Adrenal gland (tissue), 12 donors: ENCODE measurements around the gene RPN1. TPM values are rescaled to one million over a fixed set of nuclear protein-coding genes. Genes with fewer than 3 reads are reported as not detected.

ENCODE experiments used
- DNase-seq, 7 donors: peaks; one replicate each; pipeline ENCODE4 v3.0.0-alpha.2; 2019 to 2020
- H3K27ac ChIP-seq, 5 donors: fragments of 200-600 bp; sonication (generic) in 4 of 5; 1 replicate in 3 of 5; 2 replicates in 2 of 5; pipeline versions ENCODE4 v1.5.1 to v1.8.0; 2016 to 2020; ENCODE audit warnings: mild to moderate bottlenecking in 1 of 5
- H3K27me3 ChIP-seq: fragments of 200-600 bp; 2 replicates; pipeline ENCODE4 v1.8.0; 2021
- H3K36me3 ChIP-seq, 2 donors: fragments of 200-600 bp; replicated peaks in 1 of 2; 1 replicate in 1 of 2; 2 replicates in 1 of 2; pipeline versions ENCODE4 v1.5.1 to v1.8.0; 2018 to 2022
- H3K4me1 ChIP-seq, 2 donors: fragments of 200-600 bp; replicated peaks in 1 of 2; 1 replicate in 1 of 2; 2 replicates in 1 of 2; pipeline versions ENCODE4 v1.5.1 to v1.8.0; 2018 to 2021
- H3K4me3 ChIP-seq, 4 donors: fragments of 200-600 bp; sonication (generic) in 3 of 4; one replicate each; pipeline ENCODE4 v1.5.1; 2016 to 2018
- H3K9me3 ChIP-seq, 3 donors: fragments of 200-600 bp; sonication (generic) in 1 of 3; replicated peaks in 1 of 3; 1 replicate in 2 of 3; 2 replicates in 1 of 3; pipeline versions ENCODE4 v1.5.1 to v1.8.0; 2016 to 2021
- CTCF ChIP-seq, 6 experiments: fragments of 450-650 bp in 4 of 6; fragments of 200-600 bp in 2 of 6; sonication (generic) in 1 of 6; IDR thresholded peaks; 1 replicate in 5 of 6; 2 replicates in 1 of 6; pipeline versions ENCODE4 v1.5.1 to v1.8.0; 2016 to 2021; ENCODE audit warnings: antibody characterized with exemption in 6 of 6, mild to moderate bottlenecking in 2 of 6, moderate library complexity in 1 of 6
- POLR2A ChIP-seq, 2 donors: fragments of 450-650 bp; IDR thresholded peaks; one replicate each; pipeline ENCODE4 v1.6.1; 2017; ENCODE audit warnings: antibody characterized with exemption in 2 of 2, mild to moderate bottlenecking in 2 of 2, moderate library complexity in 1 of 2
- WGBS, 4 donors: extraction: QIAGEN DNeasy Blood & Tissue Kit in 2 of 4; methylation state at CpG; one replicate each; pipeline versions ENCODE4 v1.1.5 to v1.1.7; 2013 to 2017; 5-methylcytosine and 5-hydroxymethylcytosine counted together
- intact Hi-C, 2 donors: fragments of 100-400 bp; cut with DNase I; formaldehyde crosslinking; loops; one replicate each; pipeline versions ENCODE4 v1.14.1 to v1.15.0; 2022 to 2023
- polyA plus RNA-seq, 3 donors: library from polyadenylated mRNA; stranded (reverse); fragments of 200-250 nt in 2 of 3; fragments of 350-450 nt in 1 of 3; fragmentation: Illumina TruSeq in 1 of 3; extraction: RNeasy Lipid Tissue Mini Kit (QIAGEN cat#74804) in 1 of 3; gene quantifications; one replicate each; pipeline ENCODE4 v1.2.3, GENCODE V29; 2013 to 2014
- total RNA-seq, 9 donors: library from RNA; depleted of rRNA in 4 of 9; stranded (reverse); fragments of >200 nt in 4 of 9; fragments of 120-200 nt in 1 of 9; fragmentation: NEBNext Ultra II Directional in 1 of 9; extraction: Animal tissue kit (Norgen Biotek cat#: 25700) in 1 of 9; gene quantifications; one replicate each; pipeline versions ENCODE4 v1.1.0 to v1.2.4, GENCODE V29; 2013 to 2023
- donor health status: healthy with polysubstance abuse.
- donor health status: Bipolar disorder and iron deficiency.
- donor health status: DM: yes; HTN: yes; CAD: no.
- donor health status: DM: no; HTN: no; CAD: no.
- donor health status: DM: no; HTN: no; CAD: no.
- donor health status: DM: yes; HTN: yes; CAD: no.

The RPN1 gene
- total and polyA plus RNA-seq, 12 donors: 35.9 to 299 (median 227) TPM

- Histone ChIP-seq H3K4me1 (no peaks in the 10 kb centered on the region), H3K9me3 (no peaks in the 10 kb centered on the region), H3K27me3 (no peaks in the 10 kb centered on the region), H3K36me3 (no peaks in the 10 kb centered on the region), H3K4me3 (no peak overlapping the region), H3K27ac (no peak overlapping the region)
- 23 to 37% (median 26%) methylated on average over 4 to 13 of the region's 13 CpGs for WGBS, 4 donors
- DNase-seq: peak; percentile 70 to 88 (median 73)
- intact Hi-C loops: no loop called here
- TF ChIP-seq POLR2A (IDR thresholded peaks at IDR 0.05) (no peak), CTCF (IDR thresholded peaks at IDR 0.05) (peak; percentile 27 to 77 (median 64))
Measured at GRCh38 chr3:128584412-128585020, 66.1 kb downstream of the RPN1 start.

- H3K27me3 ChIP-seq: no peaks in the 10 kb centered on the region
- DNase-seq: no peak
- intact Hi-C loops: no loop called here
- no peaks in the 10 kb centered on the region for H3K36me3 ChIP-seq
- TF ChIP-seq POLR2A (IDR thresholded peaks at IDR 0.05) (no peak), CTCF (IDR thresholded peaks at IDR 0.05) (no peak)
- H3K4me1 ChIP-seq: no peaks in the 10 kb centered on the region
- H3K27ac ChIP-seq: no peak overlapping the region
- no peaks in the 10 kb centered on the region for H3K9me3 ChIP-seq
- no peak overlapping the region for H3K4me3 ChIP-seq
Measured at GRCh38 chr3:128581566-128581965, 69.1 kb downstream of the RPN1 start.

GRCh38 chr3:128579927-128580326, 70.7 kb downstream of the RPN1 start:
- Histone ChIP-seq H3K27ac (no peak overlapping the region), H3K4me3 (no peak overlapping the region), H3K36me3 (no peaks in the 10 kb centered on the region), H3K4me1 (no peaks in the 10 kb centered on the region), H3K9me3 (no peaks in the 10 kb centered on the region), H3K27me3 (peaks cover 3% of the 10 kb centered on the region)
- DNase-seq: no peak
- intact Hi-C loops: no loop called here
- TF ChIP-seq CTCF (IDR thresholded peaks at IDR 0.05): no peak
- TF ChIP-seq POLR2A (IDR thresholded peaks at IDR 0.05): no peak
- WGBS, 4 donors: 66 to 88% (median 73%) methylated on average over 2 of the region's 2 CpGs

GRCh38 chr3:128578346-128578745, 72.3 kb downstream of the RPN1 start:
- Histone ChIP-seq H3K4me3 (no peak overlapping the region), H3K27ac (no peak overlapping the region), H3K4me1 (no peaks in the 10 kb centered on the region), H3K27me3 (peaks cover 3% of the 10 kb centered on the region), H3K9me3 (no peaks in the 10 kb centered on the region), H3K36me3 (no peaks in the 10 kb centered on the region)
- no peak for DNase-seq
- WGBS, 4 donors: 88 to 94% (median 93%) methylated on average over 9 of the region's 9 CpGs
- intact Hi-C loops: no loop called here
- no peak for TF ChIP-seq POLR2A (IDR thresholded peaks at IDR 0.05)
- TF ChIP-seq CTCF (IDR thresholded peaks at IDR 0.05): no peak
